ENCODE measurements around the gene ZKSCAN4.

ZKSCAN4 gene

DNA sequence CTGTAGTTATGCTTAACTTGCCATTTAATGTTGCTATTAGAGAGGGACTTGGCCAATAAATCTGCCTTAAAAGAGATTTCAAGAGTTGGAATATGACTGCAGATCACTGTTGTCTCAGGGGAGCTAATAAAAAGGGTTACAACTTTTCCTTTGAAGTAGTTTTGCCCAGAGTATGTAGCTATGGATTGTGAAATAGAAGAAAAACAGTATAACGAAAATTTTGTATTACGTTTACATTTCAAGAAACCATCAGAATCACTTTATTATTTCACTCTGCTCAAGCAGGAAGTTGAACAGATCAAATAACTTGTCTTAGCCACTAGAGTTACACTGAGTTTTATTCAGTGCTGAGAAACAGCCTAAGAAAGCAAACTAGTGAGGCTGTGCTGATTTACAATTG is 11.9 kb upstream of the ZKSCAN4 start:
- no peaks in the 10 kb centered on the region for H3K9me3 Mint-ChIP-seq
- peaks cover 2% of the 10 kb centered on the region for H3K36me3 Mint-ChIP-seq
- ATAC-seq (no peak), DNase-seq (ENCODE audit: low spot score in 2 of 2) (no peak)
- H3K4me1 Mint-ChIP-seq: peaks cover under 1% of the 10 kb centered on the region
- no peak overlapping the region for H3K27ac Mint-ChIP-seq
- no peak overlapping the region for H3K4me3 Mint-ChIP-seq

DNA sequence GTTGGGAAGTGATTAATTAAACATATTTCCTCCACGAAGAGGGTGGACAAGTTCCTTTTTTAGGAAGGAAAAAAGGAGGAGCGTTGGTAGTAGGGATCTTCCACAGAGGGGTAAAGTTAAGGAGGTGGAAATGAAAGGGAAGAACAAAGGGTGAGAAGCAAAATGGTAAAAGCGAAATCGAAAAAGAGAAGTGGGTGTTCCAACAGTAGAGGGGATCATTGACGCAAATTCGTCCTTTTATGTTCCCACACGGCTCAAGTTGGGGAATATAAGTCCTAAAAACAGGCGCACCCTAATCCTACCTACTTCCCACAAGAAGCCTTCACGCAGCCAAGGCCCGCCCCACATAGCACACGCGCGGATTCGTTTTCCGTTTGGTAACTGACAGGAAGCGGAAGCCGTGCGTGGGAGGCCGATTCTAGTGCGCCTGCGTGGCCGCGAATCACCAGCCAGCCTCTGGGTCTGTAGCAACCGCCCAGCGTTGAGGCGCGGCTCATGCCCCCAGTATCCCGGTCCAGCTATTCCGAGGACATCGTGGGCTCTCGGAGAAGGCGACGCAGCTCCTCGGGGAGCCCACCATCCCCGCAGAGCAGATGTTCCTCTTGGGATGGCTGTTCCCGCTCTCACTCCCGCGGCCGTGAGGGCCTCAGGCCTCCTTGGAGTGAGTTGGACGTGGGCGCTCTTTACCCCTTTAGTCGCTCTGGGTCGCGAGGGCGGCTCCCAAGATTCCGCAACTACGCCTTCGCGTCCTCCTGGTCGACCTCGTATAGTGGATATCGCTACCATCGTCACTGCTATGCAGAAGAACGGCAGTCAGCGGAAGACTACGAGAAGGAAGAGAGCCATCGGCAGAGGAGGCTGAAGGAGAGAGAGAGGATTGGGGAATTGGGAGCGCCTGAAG is 7.1 kb upstream of the ZKSCAN4 start, which contains the start of gene NKAPL:
NKAPL (plus strand) TSS at position 421 of the 901 bp plus-strand sequence; CDS start at position 496, 75 bp downstream.
- Mint-ChIP-seq H3K4me3 (peak within 1 kb of the TSS; percentile 29), H3K9me3 (no peaks in the 10 kb centered on the region), H3K27ac (no peak within 1 kb of the TSS), H3K4me1 (peaks cover 5% of the 10 kb centered on the region), H3K36me3 (peaks cover 6% of the 10 kb centered on the region)
- ATAC-seq: peak; percentile 24
- DNase-seq (ENCODE audit: low spot score in 2 of 2): peak in 1 of 2 donors; percentile 10

DNA sequence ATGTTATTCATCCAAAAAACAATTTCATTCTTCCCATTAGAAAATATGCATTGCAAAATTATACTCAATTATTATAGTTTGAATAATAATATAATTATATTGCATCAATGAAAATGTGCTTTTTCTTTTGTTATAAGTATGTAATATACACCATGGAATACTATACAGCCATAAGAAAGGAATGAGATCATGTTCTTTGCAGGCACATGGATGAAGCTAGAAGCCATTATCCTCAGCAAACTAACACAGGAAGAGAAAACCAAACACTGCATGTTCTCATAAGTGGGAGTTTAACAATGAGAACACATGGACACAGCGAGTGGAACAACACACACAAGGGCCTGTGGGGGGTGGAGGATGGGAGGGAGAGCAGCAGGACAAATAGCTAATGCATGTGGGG is 5.0 kb upstream of the ZKSCAN4 start:
- no peak for DNase-seq (ENCODE audit: low spot score in 2 of 2)
- Mint-ChIP-seq H3K36me3 (peaks cover 7% of the 10 kb centered on the region), H3K9me3 (no peaks in the 10 kb centered on the region), H3K27ac (no peak overlapping the region), H3K4me3 (no peak overlapping the region), H3K4me1 (peaks cover 15% of the 10 kb centered on the region)
- no peak for ATAC-seq

DNA sequence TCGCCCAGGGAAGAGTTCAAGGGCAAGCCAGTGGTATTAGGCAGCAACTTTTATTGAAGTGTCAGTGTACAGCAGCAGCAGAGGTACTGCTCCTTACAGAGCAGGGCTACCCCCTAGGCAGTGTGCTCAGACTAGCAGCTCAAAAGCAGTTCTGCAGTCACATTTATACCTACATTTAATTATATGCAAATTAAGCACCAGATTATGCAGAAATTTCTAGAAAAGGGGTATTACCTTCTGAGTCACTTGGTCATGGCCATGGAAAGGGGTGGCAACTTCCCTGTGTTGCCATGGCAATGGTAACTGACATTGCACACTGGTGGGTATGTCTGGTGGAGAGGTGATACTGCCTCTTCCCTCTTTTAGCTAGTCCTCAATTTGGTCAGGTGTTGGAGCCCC is 2.1 kb upstream of the ZKSCAN4 start:
- H3K36me3 Mint-ChIP-seq: peaks cover 24% of the 10 kb centered on the region

DNA sequence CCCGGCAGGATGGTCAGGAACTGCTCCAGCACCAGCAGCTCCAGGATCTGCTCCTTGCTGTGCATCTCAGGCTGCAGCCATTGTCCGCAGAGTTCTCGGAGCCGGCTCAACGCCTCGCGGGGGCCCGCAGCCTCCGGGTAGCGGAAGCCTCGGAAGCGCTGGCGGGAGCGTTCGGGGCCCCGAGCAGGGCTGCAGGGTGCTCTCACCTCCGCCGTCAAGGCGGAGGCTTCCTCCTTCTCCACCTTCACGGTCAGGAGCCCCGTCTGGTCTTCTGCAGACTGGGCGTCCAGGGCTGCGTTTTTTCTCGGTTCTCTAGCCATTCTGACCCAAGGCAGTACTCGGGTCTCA is 434 bp downstream of the ZKSCAN4 start:
- Mint-ChIP-seq H3K27ac (peak overlapping the region; percentile 93), H3K4me1 (peaks cover 23% of the 10 kb centered on the region), H3K4me3 (peak overlapping the region; percentile 98), H3K9me3 (no peaks in the 10 kb centered on the region), H3K36me3 (peaks cover 39% of the 10 kb centered on the region)
- ATAC-seq (peak; percentile 84), DNase-seq (ENCODE audit: low spot score in 2 of 2) (peak in 1 of 2 donors; percentile 24)

More for the DNA sequence above, 2.1 kb upstream of the ZKSCAN4 start:
- DNase-seq (ENCODE audit: low spot score in 2 of 2) (no peak), ATAC-seq (no peak)
- no peak overlapping the region for H3K27ac Mint-ChIP-seq
- H3K4me1 Mint-ChIP-seq: peaks cover 29% of the 10 kb centered on the region
- no peaks in the 10 kb centered on the region for H3K9me3 Mint-ChIP-seq
- no peak overlapping the region for H3K4me3 Mint-ChIP-seq

DNA sequence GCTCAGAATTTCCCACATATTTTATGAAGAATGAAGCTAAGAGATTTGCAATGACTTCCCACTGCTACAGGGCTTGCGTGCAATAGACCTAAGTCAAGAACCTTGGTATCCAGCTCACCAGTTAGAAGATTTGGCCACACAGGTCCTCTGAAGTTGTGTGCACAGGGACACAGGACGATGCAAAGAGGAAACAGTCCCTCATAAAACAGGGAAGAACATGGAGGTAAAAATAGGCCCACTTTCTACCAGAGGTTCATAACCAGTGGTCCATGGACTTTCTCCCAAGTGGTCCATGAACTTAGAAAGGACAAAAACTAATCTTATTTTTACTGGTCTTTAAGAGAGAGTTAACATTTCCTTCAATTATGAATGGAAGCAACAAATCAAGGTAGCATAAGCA is 1.3 kb downstream of the ZKSCAN4 start:
- H3K4me3 Mint-ChIP-seq: peak overlapping the region; percentile 98

DNA sequence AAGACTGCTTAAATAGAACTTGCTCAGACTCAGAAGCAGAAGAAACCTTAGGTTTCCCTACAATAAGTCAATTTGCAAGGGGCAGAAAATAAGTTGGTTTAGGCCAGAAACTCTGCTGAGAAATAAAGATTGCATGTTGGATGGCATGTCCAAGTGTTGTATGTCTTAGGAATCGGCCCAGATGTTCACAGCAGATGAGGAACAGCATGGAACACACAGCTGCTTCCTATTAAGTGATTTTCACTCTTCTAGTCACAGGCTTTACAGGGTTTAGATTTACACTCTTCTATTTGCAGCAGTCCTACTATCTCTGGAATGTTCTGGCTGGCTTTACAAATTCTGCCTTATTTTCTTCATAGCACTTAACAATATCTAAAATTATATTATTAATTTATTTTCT is 3.2 kb downstream of the ZKSCAN4 start:
- Mint-ChIP-seq H3K36me3 (peaks cover 65% of the 10 kb centered on the region), H3K4me3 (no peak overlapping the region), H3K27ac (no peak overlapping the region), H3K9me3 (no peaks in the 10 kb centered on the region), H3K4me1 (peaks cover 29% of the 10 kb centered on the region)
- ATAC-seq (no peak), DNase-seq (ENCODE audit: low spot score in 2 of 2) (no peak)

More for the DNA sequence above, 1.3 kb downstream of the ZKSCAN4 start:
- H3K4me1 Mint-ChIP-seq: peaks cover 27% of the 10 kb centered on the region
- H3K36me3 Mint-ChIP-seq: peaks cover 46% of the 10 kb centered on the region
- DNase-seq (ENCODE audit: low spot score in 2 of 2): no peak
- ATAC-seq: no peak
- no peaks in the 10 kb centered on the region for H3K9me3 Mint-ChIP-seq
- H3K27ac Mint-ChIP-seq: no peak overlapping the region

DNA sequence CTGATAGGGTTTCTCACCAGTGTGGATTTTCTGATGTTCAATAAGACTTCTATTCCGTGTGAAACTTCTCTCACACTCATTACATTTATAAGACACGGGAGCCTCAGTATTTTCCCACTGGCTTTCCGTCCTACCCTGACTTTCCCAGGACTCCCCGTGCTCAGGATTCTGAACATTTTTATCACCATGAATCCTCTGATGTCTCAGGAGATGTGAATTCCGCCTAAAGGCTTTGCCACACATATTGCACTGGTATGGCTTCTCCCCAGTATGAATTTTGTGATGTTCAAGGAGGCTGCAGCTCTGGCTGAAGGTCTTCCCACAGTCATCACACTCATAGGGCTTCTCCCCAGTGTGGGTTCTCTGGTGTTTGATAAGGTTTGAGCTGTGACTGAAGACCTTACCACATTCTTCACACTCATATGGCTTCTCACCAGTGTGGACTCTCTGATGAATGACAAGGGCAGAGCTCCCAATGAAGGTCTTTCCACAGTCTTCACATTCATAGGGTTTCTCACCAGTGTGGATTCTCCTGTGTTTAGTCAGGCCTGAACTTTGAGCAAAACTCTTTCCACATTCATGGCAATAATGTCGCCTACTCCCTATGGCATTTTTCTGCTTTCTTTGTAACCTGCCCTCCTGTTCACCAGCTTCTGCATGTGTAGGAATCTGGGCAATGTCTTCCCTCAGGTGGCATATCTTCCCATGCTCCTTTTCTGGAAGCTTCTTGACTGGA is 6.7 kb downstream of the ZKSCAN4 start:
- Mint-ChIP-seq H3K4me3 (no peak overlapping the region), H3K36me3 (peaks cover 64% of the 10 kb centered on the region), H3K27ac (peak overlapping the region; percentile 14)

DNA sequence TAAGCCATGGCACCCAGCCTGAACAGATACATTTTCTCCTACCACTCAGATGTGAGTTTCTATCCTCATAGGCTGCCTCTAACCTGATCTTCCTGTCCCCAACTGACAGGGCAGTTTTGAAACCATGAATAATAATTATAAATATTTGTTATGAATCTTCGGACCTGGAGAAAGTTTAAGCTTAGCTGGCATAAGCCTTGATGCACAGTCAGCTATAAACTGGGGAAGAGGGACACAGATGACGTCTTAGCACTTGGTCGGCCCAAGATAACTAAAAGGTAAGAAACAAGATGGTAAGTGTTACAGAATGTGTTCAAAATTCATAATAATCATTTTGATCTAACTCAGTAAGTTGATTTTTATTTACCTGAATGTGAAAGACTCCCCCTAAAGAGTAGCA is 8.1 kb downstream of the ZKSCAN4 start:
- Mint-ChIP-seq H3K9me3 (no peaks in the 10 kb centered on the region), H3K36me3 (peaks cover 51% of the 10 kb centered on the region), H3K4me1 (peaks cover 5% of the 10 kb centered on the region), H3K27ac (no peak overlapping the region), H3K4me3 (no peak overlapping the region)
- ATAC-seq: no peak
- no peak for DNase-seq (ENCODE audit: low spot score in 2 of 2)

More for the DNA sequence above, 6.7 kb downstream of the ZKSCAN4 start:
- ATAC-seq: no peak
- no peaks in the 10 kb centered on the region for H3K9me3 Mint-ChIP-seq
- DNase-seq (ENCODE audit: low spot score in 2 of 2): no peak
- H3K4me1 Mint-ChIP-seq: peaks cover 6% of the 10 kb centered on the region

DNA sequence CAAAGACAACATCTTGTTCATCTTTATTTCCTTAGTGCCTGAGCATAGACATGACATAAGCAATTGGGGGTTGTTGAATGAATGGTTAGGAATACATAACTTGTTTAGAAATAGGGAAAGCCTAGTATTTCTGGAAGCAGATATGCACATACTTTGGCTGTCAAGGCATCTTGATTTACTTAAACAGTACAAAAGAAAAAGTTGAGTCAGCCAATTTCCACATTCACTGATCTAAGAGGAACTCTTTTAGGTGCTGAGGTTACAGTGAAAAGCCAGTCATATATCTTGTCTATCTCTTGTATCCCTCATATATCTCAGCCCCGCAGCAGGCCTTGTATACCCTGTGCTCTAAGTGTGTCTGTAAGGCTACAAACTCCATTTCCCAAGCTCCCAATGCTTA is 11.6 kb downstream of the ZKSCAN4 start:
- Mint-ChIP-seq H3K4me1 (no peaks in the 10 kb centered on the region), H3K36me3 (peaks cover 21% of the 10 kb centered on the region), H3K9me3 (no peaks in the 10 kb centered on the region), H3K4me3 (no peak overlapping the region), H3K27ac (no peak overlapping the region)
- DNase-seq (ENCODE audit: low spot score in 2 of 2) (no peak), ATAC-seq (no peak)

DNA sequence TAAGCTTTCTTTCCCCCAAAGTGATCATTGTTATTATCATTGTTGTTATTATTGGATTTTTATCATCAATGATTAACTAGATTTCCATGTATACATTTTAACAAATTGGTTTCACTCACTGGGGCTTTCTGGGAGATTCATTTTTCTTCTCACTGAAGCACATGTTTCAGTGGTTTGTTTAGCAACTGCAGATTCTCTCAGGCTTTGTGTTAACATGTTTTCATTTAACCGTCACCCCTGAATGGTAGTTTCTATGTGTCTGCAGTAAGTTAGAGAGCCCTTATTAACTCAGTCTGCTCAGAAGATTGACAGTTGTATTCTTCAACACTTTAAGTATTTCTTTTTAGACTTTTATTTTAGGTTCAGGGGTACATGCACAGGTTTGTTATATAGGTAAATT is 12.4 kb downstream of the ZKSCAN4 start:
- ATAC-seq (no peak), DNase-seq (ENCODE audit: low spot score in 2 of 2) (no peak)
- no peak overlapping the region for H3K4me3 Mint-ChIP-seq
- no peaks in the 10 kb centered on the region for H3K4me1 Mint-ChIP-seq
- no peaks in the 10 kb centered on the region for H3K9me3 Mint-ChIP-seq
- H3K36me3 Mint-ChIP-seq: peaks cover 13% of the 10 kb centered on the region
- no peak overlapping the region for H3K27ac Mint-ChIP-seq

DNA sequence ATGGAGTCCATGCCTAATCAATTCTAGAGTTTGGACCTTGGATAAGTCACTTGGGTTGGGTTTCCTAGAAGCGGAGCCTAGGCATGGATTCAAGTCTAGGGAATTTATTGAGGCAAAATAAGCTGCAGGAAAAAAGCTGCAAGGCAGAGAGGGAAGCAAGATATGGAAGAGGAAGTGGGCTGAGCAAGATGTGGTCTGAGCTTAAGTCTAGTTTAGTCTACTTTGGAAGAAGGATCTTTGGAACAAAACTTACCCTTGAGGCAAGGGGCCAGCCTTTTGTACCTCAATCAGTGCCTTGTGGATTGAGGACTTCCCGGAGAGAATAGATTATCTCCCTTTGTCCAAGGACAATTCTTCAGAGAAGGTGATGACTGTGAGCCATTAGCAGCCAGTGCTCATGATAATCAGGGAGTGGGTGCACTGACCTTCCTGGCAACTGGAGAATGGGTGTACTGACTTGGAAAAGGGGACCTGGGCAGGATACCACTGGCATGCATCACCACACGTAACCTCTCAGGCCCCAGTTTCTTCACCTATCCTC is 16.1 kb downstream of the ZKSCAN4 start:
- DNase-seq (ENCODE audit: low spot score in 2 of 2): no peak
- no peak for ATAC-seq
- Mint-ChIP-seq H3K4me1 (no peaks in the 10 kb centered on the region), H3K27ac (no peak overlapping the region), H3K36me3 (peaks cover 16% of the 10 kb centered on the region), H3K9me3 (no peaks in the 10 kb centered on the region), H3K4me3 (no peak overlapping the region)

DNA sequence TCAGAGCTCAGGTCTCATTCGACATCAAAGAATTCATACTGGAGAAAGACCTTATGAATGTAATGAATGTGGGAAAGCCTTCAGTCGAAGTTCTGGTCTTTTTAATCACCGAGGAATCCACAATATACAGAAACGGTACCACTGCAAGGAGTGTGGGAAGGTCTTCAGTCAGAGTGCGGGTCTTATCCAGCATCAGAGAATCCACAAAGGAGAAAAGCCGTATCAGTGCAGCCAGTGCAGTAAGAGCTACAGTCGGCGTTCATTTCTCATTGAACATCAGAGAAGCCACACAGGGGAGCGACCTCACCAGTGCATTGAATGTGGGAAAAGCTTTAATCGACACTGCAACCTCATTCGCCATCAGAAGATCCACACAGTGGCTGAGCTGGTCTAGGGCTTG is 19.3 kb downstream of the ZKSCAN4 start:
- Mint-ChIP-seq H3K36me3 (peaks cover 44% of the 10 kb centered on the region), H3K4me1 (no peaks in the 10 kb centered on the region), H3K9me3 (no peaks in the 10 kb centered on the region), H3K27ac (no peak overlapping the region), H3K4me3 (no peak overlapping the region)
- DNase-seq (ENCODE audit: low spot score in 2 of 2) (no peak), ATAC-seq (no peak)

DNA sequence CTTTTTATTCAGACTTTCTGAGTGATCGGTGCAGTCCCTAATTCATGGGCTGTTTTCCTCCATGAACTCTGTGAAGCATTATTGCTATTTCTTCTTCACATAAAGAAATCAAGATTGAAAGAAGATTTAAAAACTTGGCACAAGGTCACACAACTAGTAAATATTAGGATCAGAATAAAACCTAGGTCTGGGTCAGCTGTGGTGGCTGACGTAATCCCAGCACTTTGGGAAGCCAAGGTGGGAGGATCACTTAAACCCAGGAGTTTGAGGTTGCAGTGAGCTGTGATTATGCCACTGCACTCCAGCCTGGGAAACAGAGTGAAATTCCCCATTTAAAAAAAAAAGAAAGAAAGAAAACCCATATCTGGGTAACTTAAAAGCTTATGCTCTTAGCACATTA is 25.6 kb downstream of the ZKSCAN4 start:
- Mint-ChIP-seq H3K27ac (no peak overlapping the region), H3K36me3 (peaks cover 35% of the 10 kb centered on the region), H3K4me1 (no peaks in the 10 kb centered on the region), H3K4me3 (peak overlapping the region; percentile 77), H3K9me3 (peaks cover 2% of the 10 kb centered on the region)
- ATAC-seq (no peak), DNase-seq (ENCODE audit: low spot score in 2 of 2) (no peak)

DNA sequence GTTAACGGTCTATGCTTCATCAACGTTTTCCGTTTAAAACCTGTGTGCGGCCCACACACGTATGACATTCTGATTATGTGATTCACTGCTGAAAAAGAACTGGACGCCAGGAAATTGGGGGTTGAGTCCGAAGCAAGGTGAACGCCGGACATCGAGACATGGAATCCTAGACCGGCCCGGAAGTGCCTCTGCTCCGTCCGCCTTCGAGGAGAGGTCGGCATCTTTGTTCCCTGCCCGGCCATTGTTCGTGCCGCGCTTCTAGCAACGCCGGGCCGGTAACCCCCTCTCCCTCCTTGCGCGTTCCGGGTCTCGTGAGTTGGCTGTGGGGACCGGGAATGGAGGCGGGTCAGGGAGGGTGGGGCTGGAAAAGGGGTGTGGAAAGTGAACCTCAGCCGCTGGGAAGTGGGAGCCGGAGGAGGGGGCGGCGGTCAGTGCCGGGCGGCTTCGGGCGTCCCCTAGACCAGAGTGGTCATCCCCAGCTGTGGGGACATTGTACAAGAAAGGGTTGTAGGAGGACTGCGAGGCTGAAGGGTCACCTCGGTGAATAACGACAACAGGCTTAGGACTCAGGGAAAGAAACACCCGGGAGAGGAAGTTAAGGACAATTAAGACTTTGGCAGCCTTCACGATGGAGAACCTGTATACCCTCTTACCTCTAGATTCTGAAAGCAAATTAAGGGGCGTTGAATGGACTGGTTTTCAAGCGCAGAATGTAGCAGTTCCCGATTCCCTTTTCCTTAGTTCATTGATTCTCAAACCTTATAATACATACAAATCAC is 26.8 kb downstream of the ZKSCAN4 start, which contains the start of gene ZSCAN9:
ZSCAN9 (plus strand) TSS at position 220 of the 779 bp plus-strand sequence. CDS start 1,810 bp downstream, outside the sequence.
- peak within 1 kb of the TSS; percentile 77 for H3K4me3 Mint-ChIP-seq
- ATAC-seq (peak; percentile 82), DNase-seq (ENCODE audit: low spot score in 2 of 2) (peak; percentile 29 to 76)
- H3K36me3 Mint-ChIP-seq: peaks cover 23% of the 10 kb centered on the region
- no peaks in the 10 kb centered on the region for H3K4me1 Mint-ChIP-seq
- H3K27ac Mint-ChIP-seq: peak within 1 kb of the TSS; percentile 84
- H3K9me3 Mint-ChIP-seq: peaks cover 2% of the 10 kb centered on the region
